Activated T-cell treated with anti-CD3 and anti-CD28 coated beads for 1 hour (primary cell): ENCODE results near the gene LRRC47.

Experiments
- DNase-seq: peaks from one replicate; pipeline ENCODE4 v3.0.0-alpha.2; 2020; ENCODE audit warnings: low read depth

The LRRC47 gene

DNA sequence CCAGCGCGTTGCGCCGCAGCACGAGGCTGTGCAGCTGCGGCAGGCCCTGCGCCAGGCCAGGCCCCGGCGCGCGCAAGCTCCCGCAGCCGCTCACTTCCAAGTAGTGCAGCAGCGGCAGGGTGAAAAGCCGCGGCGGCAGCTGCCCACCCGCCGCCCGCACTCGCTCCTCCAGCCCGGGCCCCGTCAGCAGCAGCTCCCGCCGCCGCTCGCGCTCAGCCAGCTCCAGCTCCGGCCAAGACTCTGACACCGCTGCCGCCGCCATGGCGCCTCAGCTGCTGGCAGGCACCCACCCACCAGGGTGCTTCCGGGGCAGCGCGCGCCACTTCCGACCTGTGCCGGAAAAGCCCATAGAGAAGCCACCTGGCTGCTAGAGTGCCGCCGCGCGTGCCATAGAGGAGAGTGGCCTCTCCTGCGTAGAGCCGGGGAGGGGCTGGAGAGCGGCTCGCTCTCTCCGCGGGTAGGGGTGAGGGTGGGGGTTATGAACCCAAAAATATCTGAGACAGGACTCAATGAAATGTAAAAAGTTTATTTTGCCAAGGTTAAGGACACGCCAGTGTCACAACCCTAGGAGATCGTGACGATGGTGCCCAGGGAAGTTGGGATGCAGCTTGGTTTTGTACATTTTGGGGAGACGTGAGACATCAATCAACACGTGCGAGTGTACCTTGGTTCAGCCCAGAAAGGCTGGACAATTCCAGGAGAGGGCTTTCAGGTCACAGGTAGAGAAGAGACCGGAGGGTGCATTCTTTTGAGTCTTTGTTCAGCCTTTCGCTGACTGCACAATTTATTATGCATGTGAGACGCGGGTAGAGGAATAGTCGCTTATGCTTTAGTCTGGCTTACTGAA is at the start of gene LRRC47:
Gene LRRC47, minus strand, starts transcription at position 284 of the 847 bp plus-strand sequence. Its CDS starts 22 bp downstream, at position 262.
- peak; percentile 92 for DNase-seq

DNA sequence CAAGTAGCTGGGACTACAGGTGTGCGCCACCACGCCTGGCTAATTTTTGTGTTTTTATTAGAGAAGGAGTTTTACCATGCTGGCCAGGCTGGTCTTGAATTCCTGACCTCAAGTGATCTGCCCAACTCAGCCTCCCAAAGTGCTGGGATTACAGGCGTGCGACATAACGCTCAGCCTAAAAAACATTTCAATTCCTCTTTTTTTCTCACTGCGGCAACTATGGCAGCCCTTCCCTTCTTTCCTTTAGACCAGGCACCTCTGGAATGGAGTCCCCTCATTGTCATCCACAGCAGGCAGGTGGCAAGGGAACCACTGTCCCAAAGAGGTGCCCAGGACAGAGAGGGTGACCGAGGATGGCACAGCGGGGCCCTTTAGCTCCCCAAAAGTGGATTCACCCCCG is 46.6 kb upstream of the LRRC47 start:
- DNase-seq, result no peak

- no peak for DNase-seq
Observed at GRCh38 chr1:3841491-3841890, 45.2 kb upstream of the LRRC47 start.

DNA sequence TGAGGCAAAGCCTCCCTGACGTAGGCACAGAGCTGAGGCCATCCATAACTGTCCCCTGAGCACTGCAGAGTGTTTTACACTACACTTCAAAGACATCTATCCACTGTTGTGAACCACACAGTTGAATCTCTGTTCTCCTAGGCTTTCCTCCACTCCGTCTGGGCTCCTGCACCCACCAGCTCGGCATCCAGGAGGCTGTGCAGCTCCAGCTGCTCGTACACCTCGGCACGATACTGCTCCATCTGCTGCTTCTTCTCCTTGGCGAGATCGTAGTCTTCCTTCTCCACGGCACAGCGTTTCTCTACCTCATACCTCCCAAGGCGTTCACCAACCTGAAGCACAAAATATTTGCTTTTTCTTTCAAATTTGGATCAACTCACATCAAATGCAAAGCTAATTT is 42.5 kb upstream of the LRRC47 start:
- DNase-seq, result no peak

DNA sequence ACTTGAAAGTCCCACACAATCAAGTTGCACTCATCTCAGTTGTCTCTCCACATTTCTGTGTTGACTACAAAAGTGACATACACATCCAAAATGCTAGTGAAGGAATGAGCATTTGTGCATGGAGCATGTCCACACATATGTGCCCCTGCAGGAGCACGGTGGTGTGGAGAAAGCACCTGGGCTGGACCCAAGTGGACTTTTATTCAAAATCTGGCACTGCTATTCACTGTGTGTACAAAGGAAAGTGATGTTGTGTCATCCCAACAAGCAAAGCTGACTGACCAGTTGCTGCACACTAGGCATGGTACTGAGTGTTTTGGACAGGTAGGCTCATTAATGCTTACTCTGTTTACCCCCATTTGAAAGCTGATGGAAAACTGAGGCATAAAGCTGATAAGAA is 41.4 kb upstream of the LRRC47 start:
- DNase-seq, result no peak

DNA sequence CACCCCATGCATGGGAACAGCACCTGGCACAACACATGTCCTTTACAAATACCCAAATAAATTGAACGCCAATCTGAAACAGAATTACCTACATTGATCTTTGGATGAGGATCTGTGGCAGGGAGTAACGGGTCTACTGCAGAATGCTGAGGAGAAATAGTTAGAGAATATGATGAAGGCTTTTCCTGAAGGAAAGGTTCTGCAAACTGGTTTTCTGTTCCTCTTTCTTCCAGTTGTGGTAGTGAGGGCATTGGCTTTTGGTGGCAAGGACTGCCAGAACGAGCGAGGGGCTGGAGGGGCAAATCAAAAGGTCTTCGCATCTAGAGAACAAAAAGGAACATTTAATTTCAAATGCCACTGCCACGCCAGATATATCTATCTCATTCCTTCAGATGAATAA is 40.9 kb upstream of the LRRC47 start:
- no peak for DNase-seq

DNA sequence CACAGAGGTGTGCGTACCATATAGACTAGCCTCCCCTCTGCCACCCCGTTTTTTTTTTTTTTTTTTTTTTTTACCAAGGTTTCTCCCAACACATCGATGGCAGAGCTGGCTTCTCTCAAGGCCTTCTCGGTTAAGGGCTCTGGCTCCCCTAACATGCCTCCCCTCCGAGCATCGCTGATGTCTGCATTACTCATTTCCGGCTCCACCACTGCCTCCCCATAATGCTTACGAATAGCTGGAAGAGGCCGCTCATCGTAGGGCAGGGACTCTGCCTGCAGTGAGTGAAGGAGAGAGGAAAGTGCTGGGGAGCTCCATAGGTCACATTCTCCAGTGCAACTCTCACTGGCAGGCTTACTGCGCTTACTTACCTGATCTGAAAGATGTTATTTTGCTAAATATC is 40.1 kb upstream of the LRRC47 start:
- no peak for DNase-seq

- DNase-seq, result no peak
Observed at GRCh38 chr1:3834701-3835100, 38.4 kb upstream of the LRRC47 start.

- DNase-seq, result no peak
Observed at GRCh38 chr1:3831689-3832088, 35.4 kb upstream of the LRRC47 start.

- DNase-seq, result no peak
Observed at GRCh38 chr1:3828391-3828790, 32.1 kb upstream of the LRRC47 start.

GRCh38 chr1:3827813-3828307 is 31.6 kb upstream of the LRRC47 start:
- no peak for DNase-seq

DNA sequence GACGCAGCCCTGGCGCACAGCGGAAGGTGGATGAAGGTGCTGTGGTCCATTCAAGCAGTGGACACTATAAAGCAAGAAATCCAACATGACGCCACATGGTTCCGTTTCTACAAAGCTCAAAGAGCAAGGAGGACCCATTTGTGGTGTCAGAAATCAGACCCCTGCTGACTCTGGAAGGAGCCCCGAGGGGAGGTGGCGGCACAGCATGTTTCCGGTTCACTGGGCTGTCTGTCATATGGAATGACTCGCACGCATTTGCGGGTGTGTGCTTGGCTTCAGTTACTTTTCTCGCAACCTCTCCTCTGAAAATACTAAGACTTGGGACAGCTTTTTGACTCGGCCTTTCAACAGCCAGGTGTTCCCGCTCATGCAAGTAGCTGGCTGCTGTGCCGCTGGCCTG is 29.1 kb upstream of the LRRC47 start:
- no peak for DNase-seq

DNA sequence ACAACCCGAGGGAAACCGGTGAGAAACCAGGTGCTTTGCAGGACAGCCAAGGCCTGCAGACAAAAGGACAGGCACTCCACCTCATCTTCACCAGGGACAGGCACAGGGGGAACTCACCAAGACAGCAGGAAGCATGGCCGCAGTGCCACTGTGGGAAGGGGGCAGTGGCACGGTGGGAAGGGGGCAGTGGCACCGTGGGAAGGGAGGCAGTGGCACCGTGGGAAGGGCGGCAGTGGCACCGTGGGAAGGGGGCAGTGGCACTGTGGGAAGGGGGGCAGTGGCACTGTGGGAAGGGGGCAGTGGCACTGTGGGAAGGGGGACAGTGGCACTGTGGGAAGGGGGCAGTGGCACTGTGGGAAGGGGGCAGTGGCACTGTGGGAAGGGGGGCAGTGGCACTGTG is 28.4 kb upstream of the LRRC47 start:
- DNase-seq, result no peak

- DNase-seq, result no peak
Observed at GRCh38 chr1:3822421-3822820, 26.1 kb upstream of the LRRC47 start.

GRCh38 chr1:3821908-3822307 is 25.6 kb upstream of the LRRC47 start:
- DNase-seq, result no peak

DNA sequence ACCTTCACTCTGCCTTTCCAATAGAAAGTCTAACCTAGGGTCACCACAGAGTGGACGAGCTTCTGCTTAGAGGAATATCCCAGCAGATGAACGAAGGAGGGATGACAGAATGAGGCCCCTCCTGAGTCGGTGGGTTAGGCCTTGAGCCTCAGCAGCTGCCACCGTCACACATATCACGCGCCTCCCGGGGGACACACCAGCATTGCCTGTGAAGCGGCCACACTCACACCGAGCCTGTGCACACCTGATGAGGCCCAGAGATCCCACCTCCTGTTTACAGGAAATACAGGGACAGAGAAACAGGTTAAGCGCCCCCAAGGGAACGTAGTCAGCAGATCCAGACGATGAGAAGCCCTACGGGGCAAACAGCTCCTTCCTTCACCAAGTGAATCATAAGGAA is 25.1 kb upstream of the LRRC47 start:
- DNase-seq, result no peak

DNA sequence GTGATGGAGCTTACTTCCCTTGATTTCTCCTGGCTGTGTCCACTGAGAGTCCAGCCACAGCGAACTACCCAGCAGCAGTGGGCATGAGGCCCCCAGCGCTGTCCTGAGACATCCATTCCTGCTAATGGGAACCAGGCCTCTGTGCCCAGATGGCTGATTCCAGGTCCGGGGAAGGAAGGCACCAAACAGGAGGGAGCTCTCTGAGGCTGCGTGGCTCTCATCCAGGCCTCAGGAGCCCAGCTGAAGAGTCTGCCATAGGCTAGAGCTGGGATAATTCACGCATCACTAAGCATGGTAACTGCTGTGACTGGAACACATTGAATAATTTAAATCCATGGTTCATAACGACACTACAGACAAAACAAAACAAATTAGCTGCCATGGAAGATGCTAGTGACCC is 24.7 kb upstream of the LRRC47 start:
- no peak for DNase-seq

- DNase-seq, result no peak
Observed at GRCh38 chr1:3820316-3820715, 24.0 kb upstream of the LRRC47 start.

DNA sequence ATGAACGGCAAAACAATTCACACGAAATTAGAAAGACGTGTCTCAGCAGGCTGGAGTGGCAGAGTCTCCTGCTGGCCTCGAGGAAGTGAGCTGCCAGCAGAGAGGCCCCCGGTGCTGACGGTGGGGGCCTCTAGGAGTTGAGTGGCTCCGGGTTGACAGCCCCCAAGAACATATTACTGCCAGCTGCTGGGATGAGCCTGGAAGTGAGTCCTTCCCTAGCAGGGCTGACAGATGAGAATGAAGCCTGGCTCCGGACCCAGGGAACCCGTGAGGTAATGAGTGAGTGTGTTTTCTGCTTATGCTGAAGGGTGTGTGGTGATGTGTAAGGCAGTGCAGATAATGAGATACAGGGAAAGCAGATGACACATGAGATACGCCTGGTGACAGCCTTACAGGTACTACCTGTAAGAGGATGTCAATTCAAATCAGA is 23.5 kb upstream of the LRRC47 start:
- DNase-seq, result no peak

DNA sequence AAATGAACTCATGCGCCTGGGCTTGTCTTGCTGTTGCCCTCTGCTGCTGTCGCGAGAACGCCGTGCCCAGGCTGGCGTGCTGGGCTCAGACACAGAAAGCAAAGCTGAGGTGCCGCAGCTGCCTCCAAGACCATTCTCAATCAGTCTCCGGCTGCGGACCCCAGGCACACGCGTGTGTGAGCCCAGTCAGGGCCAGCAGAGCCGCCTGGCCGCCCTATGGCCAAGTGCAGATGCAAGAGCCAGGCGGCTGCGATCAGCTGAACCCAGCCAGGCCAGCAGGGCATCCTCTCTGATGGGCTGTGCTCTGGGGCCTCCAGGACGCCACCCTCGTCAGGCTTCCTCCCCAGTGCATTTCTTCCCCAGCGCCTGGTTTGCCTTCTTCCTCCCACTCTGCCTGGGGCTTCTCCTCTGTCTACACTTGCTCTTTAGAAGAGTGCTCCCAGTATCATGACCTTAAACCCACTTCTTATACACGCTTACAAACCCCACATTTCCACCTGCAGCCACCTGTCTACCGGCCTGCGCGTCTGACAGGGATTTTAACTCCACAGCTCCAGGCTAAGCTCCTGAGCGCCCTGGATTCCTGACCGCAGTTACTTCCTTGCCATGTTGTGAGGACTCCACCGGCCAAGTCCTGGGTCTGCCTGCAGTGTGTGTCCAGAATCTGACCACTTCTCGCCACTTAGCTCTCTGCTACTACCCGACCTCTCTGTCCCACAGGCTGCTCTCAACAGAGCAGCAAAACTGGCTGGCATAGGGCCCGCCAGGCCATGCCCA is 21.7 kb upstream of the LRRC47 start:
- no peak for DNase-seq

DNA sequence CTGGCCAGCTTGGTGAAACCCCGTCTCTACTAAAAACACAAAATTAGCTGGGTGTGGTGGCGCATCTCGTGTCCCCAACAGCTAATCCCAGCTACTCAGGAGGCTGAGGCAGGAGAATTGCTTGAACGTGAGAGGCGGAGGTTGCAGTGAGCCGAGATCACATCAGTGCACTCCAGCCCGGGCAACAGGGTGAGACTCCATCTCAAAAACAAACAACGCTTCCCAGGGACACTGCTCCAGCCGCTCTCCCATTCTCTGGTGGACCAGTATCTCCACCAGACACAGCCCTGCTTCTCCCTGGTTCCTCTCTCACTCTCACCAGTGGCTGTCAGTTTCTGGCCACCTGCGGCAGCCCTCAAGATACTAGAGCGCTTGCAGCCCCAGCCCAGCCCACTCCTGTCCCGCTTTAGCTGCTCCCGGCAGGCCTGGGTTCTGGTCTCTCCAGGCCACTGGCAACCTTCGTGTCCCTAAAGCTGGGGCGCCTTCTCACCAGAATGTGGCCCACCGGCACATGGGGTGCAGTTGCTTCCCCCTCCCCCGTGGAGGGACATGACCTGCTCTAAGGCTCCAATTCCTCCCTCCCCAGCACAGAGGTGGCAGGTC is 20.9 kb upstream of the LRRC47 start:
- DNase-seq, result no peak

GRCh38 chr1:3816331-3817137 is 20.2 kb upstream of the LRRC47 start:
- DNase-seq, result no peak
